DMS53 treated with DMSO at 0.1 percent for 48 hours (cell line): ENCODE data around the gene RAB33B.
"Not testable (repeated sequence)": the region's sequence is repeated elsewhere in the genome, so short reads cannot be mapped to it uniquely, and the experiment has no call there.

Experiments
- DNase-seq: peaks from one replicate; lab custom pipeline; 2025; ENCODE audit not compliant: unreplicated experiment; lab: John Stamatoyannopoulos, UW

Gene RAB33B

GRCh38 chr4:139461022-139461628 is 7.2 kb downstream of the RAB33B start:
- DNase-seq, result no peak

GRCh38 chr4:139464512-139464911 is 10.6 kb downstream of the RAB33B start:
- DNase-seq, result not testable (repeated sequence)

GRCh38 chr4:139465922-139466321 is 12.0 kb downstream of the RAB33B start:
- DNase-seq, result no peak

- DNase-seq, result not testable (repeated sequence)
These were observed 14.8 kb downstream of the RAB33B start for GRCh38 chr4:139468756-139469155.

- no peak for DNase-seq
These were observed 15.3 kb downstream of the RAB33B start for GRCh38 chr4:139469216-139469615.

GRCh38 chr4:139469869-139470268 is 15.9 kb downstream of the RAB33B start:
- DNase-seq, result no peak

- DNase-seq, result no peak
These were observed 16.4 kb downstream of the RAB33B start for GRCh38 chr4:139470295-139470694.

GRCh38 chr4:139470997-139471665 is 17.2 kb downstream of the RAB33B start:
- no peak for DNase-seq

GRCh38 chr4:139472852-139473251 is 18.9 kb downstream of the RAB33B start:
- no peak for DNase-seq

GRCh38 chr4:139476363-139476762 is 22.4 kb downstream of the RAB33B start:
- no peak for DNase-seq

- no peak for DNase-seq
These were observed 27.5 kb downstream of the RAB33B start for GRCh38 chr4:139481465-139481864.

GRCh38 chr4:139483000-139483399 is 29.1 kb downstream of the RAB33B start:
- no peak for DNase-seq

- no peak for DNase-seq
These were observed 30.9 kb downstream of the RAB33B start for GRCh38 chr4:139484783-139485311.

GRCh38 chr4:139488442-139488841 is 34.5 kb downstream of the RAB33B start:
- DNase-seq, result no peak

GRCh38 chr4:139489638-139490037 is 35.7 kb downstream of the RAB33B start:
- DNase-seq, result no peak

- no peak for DNase-seq
These were observed 38.5 kb downstream of the RAB33B start for GRCh38 chr4:139492429-139492828.

GRCh38 chr4:139493176-139493575 is 39.3 kb downstream of the RAB33B start:
- DNase-seq, result no peak

GRCh38 chr4:139499186-139499585 is 45.3 kb downstream of the RAB33B start:
- no peak for DNase-seq

GRCh38 chr4:139501117-139501516 is 47.2 kb downstream of the RAB33B start:
- no peak for DNase-seq

GRCh38 chr4:139501527-139501926 is 47.6 kb downstream of the RAB33B start:
- DNase-seq, result no peak

- no peak for DNase-seq
These were observed 48.3 kb downstream of the RAB33B start for GRCh38 chr4:139501927-139502899.
